K562 treated with DMSO at 1 percent for 12 hours (cell line): ENCODE results near the gene TINCR. TPM values are rescaled to one million over a fixed set of nuclear protein-coding genes. Genes with fewer than 3 reads are reported as not detected.

ENCODE experiments used
- total RNA-seq: library from RNA; unstranded; fragments of 300-600 nt; gene quantifications from 2 replicates; pipeline ENCODE4 v1.2.3, GENCODE V29; 2022; ENCODE audit not compliant: insufficient read depth

TINCR gene
- 0.20 and 0.52 TPM in 2 replicates for total RNA-seq

DNA sequence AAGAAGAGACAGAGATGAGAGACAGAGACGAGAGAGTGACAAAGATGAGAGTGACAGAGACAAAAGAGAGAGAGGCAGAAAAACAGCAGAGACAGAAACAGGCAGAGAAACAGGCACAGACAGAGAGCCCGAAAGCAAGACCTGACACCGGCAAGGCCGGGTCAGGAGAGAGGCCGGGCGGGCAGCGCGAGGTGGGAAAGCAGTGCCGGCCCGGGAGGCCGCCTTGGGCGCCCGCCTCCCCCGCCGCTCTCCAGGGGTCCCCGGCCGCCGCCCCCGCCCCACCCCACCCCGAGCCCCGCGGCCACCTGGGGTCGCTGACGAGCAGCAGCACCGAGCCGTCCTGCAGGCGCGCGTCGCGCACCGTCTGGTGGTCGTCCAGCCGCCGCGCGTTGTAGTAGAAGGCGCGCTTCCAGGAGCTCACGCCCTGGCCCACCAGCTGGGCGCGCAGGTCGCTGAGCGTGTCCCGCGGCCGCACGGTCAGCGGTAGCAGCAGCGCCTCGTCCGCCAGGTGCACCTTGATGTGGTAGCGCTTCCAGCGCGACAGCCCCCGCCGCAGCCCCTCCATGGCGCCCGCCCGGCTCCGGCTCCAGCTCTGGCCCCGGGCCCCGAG, at the start of gene TINCR:
Gene TINCR, minus strand, starts transcription at position 594 of the 610 bp plus-strand sequence.

Other genes with a start within 250 kb of the TINCR start
- 11.7 and 59.9 TPM in 2 replicates for gene PTPRS, start 227.1 kb downstream of the TINCR start, total RNA-seq
- not detected in 2 replicates for gene ZNRF4, start 112.5 kb downstream of the TINCR start, total RNA-seq
- 55.5 and 58.7 TPM in 2 replicates for gene SAFB2, start 54.8 kb upstream of the TINCR start, total RNA-seq
- gene SAFB, start 55.1 kb upstream of the TINCR start, total RNA-seq: 93.0 and 118 TPM in 2 replicates
- gene MICOS13, start 112.6 kb upstream of the TINCR start, total RNA-seq: 29.6 and 55.9 TPM in 2 replicates
- gene HSD11B1L, start 113.1 kb upstream of the TINCR start, total RNA-seq: 11.2 and 13.8 TPM in 2 replicates
- 1,237 and 1,942 TPM in 2 replicates for gene RPL36, start 122.3 kb upstream of the TINCR start, total RNA-seq
- gene LONP1, start 152.2 kb upstream of the TINCR start, total RNA-seq: 190 and 205 TPM in 2 replicates
- not detected in 2 replicates for gene CATSPERD, start 152.7 kb upstream of the TINCR start, total RNA-seq
- 2.0 and 3.4 TPM in 2 replicates for gene PRR22, start 216.8 kb upstream of the TINCR start, total RNA-seq
- 36.3 and 46.8 TPM in 2 replicates for gene DUS3L, start 223.2 kb upstream of the TINCR start, total RNA-seq
- gene NRTN, start 237.1 kb upstream of the TINCR start, total RNA-seq: 24.5 and 33.8 TPM in 2 replicates